ENCODE data around the gene KHDC1L. TPM values are rescaled to one million over a fixed set of nuclear protein-coding genes. Genes with fewer than 3 reads are reported as not detected.

KHDC1L gene
- total RNA-seq, 1 donor from 2014 or later: not detected

GRCh38 chr6:73231986-73232391 is 6.7 kb upstream of the KHDC1L start:
- H3K4me1 Mint-ChIP-seq (ENCODE audit: unreplicated experiment): peaks cover 5% of the 10 kb centered on the region
- no peak for DNase-seq (ENCODE audit: extremely low spot score, unreplicated experiment)
- H3K36me3 Mint-ChIP-seq (ENCODE audit: unreplicated experiment): no peaks in the 10 kb centered on the region
- no peak overlapping the region for H3K4me3 Mint-ChIP-seq (ENCODE audit: unreplicated experiment)
- no peak overlapping the region for H3K27ac Mint-ChIP-seq (ENCODE audit: unreplicated experiment)
- no peak for TF ChIP-seq CTCF (IDR thresholded peaks at IDR 0.05)
- no peaks in the 10 kb centered on the region for H3K27me3 Mint-ChIP-seq (ENCODE audit: unreplicated experiment)
- no peaks in the 10 kb centered on the region for H3K9me3 Mint-ChIP-seq (ENCODE audit: unreplicated experiment)

GRCh38 chr6:73227606-73228255 is 2.4 kb upstream of the KHDC1L start:
- Mint-ChIP-seq H3K27me3 (ENCODE audit: unreplicated experiment) (no peaks in the 10 kb centered on the region), H3K4me3 (ENCODE audit: unreplicated experiment) (no peak overlapping the region), H3K27ac (ENCODE audit: unreplicated experiment) (no peak overlapping the region), H3K9me3 (ENCODE audit: unreplicated experiment) (no peaks in the 10 kb centered on the region), H3K4me1 (ENCODE audit: unreplicated experiment) (no peaks in the 10 kb centered on the region), H3K36me3 (ENCODE audit: unreplicated experiment) (no peaks in the 10 kb centered on the region)
- TF ChIP-seq CTCF (IDR thresholded peaks at IDR 0.05): no peak
- DNase-seq (ENCODE audit: extremely low spot score, unreplicated experiment): no peak

GRCh38 chr6:73216859-73217258 is 8.4 kb downstream of the KHDC1L start:
- DNase-seq (ENCODE audit: extremely low spot score, unreplicated experiment): no peak
- Mint-ChIP-seq H3K27me3 (ENCODE audit: unreplicated experiment) (no peaks in the 10 kb centered on the region), H3K36me3 (ENCODE audit: unreplicated experiment) (no peaks in the 10 kb centered on the region), H3K9me3 (ENCODE audit: unreplicated experiment) (no peaks in the 10 kb centered on the region), H3K27ac (ENCODE audit: unreplicated experiment) (no peak overlapping the region), H3K4me3 (ENCODE audit: unreplicated experiment) (no peak overlapping the region), H3K4me1 (ENCODE audit: unreplicated experiment) (no peaks in the 10 kb centered on the region)
- no peak for TF ChIP-seq CTCF (IDR thresholded peaks at IDR 0.05)

- no peak for DNase-seq (ENCODE audit: extremely low spot score, unreplicated experiment)
These were observed 16.2 kb downstream of the KHDC1L start for GRCh38 chr6:73209117-73209516.

More at GRCh38 chr6:73209117-73209516, 16.2 kb downstream of the KHDC1L start:
- Mint-ChIP-seq H3K4me3 (ENCODE audit: unreplicated experiment) (no peak overlapping the region), H3K9me3 (ENCODE audit: unreplicated experiment) (no peaks in the 10 kb centered on the region), H3K27me3 (ENCODE audit: unreplicated experiment) (no peaks in the 10 kb centered on the region), H3K27ac (ENCODE audit: unreplicated experiment) (no peak overlapping the region), H3K36me3 (ENCODE audit: unreplicated experiment) (no peaks in the 10 kb centered on the region), H3K4me1 (ENCODE audit: unreplicated experiment) (no peaks in the 10 kb centered on the region)
- no peak for TF ChIP-seq CTCF (IDR thresholded peaks at IDR 0.05)

Data from osteocyte (in vitro differentiated cells).